GM18951 (cell line): Measurements from ENCODE around the gene WDR45B.
"Not testable (repeated sequence)": the region's sequence is repeated elsewhere in the genome, so short reads cannot be mapped to it uniquely, and the experiment has no call there.

ENCODE experiments used
- POLR2A ChIP-seq: IDR thresholded peaks from 4 replicates; pipeline ENCODE4 v1.6.1; 2011; ENCODE audit warnings: mild to moderate bottlenecking; ENCODE audit not compliant: insufficient read length, insufficient read depth; ENCODE audit errors: extremely low read depth
- in situ Hi-C: fragments of 300-500 bp; cut with MboI; formaldehyde crosslinking; loops from one replicate; pipeline ENCODE4 v1.12.0; 2022; ENCODE audit warnings: low sequenced_read_pairs, mixed read lengths, inconsistent platforms; ENCODE audit not compliant: unreplicated experiment

WDR45B gene

GRCh38 chr17:82577300-82577699 is 70.9 kb downstream of the WDR45B start:
- in situ Hi-C loops, result no loop called here
- no peak for TF ChIP-seq POLR2A

GRCh38 chr17:82575581-82576221 is 72.5 kb downstream of the WDR45B start:
- in situ Hi-C loops, result not testable (repeated sequence)

- TF ChIP-seq POLR2A, result no peak
- in situ Hi-C loops, result no loop called here
Measured at GRCh38 chr17:82574041-82574440, 74.2 kb downstream of the WDR45B start.

GRCh38 chr17:82571855-82572254 is 76.4 kb downstream of the WDR45B start:
- in situ Hi-C loops, result no loop called here
- TF ChIP-seq POLR2A, result no peak

GRCh38 chr17:82570277-82570676 is 78.0 kb downstream of the WDR45B start:
- in situ Hi-C loops, result no loop called here
- TF ChIP-seq POLR2A, result no peak

- TF ChIP-seq POLR2A, result no peak
- in situ Hi-C loops, result no loop called here
Measured at GRCh38 chr17:82569621-82570020, 78.6 kb downstream of the WDR45B start.

- TF ChIP-seq POLR2A, result no peak
- in situ Hi-C loops, result no loop called here
Measured at GRCh38 chr17:82568997-82569393, 79.2 kb downstream of the WDR45B start.

- TF ChIP-seq POLR2A, result no peak
- in situ Hi-C loops, result no loop called here
Measured at GRCh38 chr17:82567286-82567685, 81.0 kb downstream of the WDR45B start.

- in situ Hi-C loops, result no loop called here
- no peak for TF ChIP-seq POLR2A
Measured at GRCh38 chr17:82566129-82566960, 81.9 kb downstream of the WDR45B start.

- in situ Hi-C loops, result no loop called here
- TF ChIP-seq POLR2A, result no peak
Measured at GRCh38 chr17:82565551-82565950, 82.7 kb downstream of the WDR45B start.
